HG03064 (cell line): ENCODE measurements around the gene SGCD.

Experiments
- ATAC-seq: cut with Tn5 transposase; IDR thresholded peaks from one replicate; pipeline ENCODE4 v1.9.1; 2021; ENCODE audit warnings: low read depth; ENCODE audit not compliant: unreplicated experiment

SGCD gene

DNA sequence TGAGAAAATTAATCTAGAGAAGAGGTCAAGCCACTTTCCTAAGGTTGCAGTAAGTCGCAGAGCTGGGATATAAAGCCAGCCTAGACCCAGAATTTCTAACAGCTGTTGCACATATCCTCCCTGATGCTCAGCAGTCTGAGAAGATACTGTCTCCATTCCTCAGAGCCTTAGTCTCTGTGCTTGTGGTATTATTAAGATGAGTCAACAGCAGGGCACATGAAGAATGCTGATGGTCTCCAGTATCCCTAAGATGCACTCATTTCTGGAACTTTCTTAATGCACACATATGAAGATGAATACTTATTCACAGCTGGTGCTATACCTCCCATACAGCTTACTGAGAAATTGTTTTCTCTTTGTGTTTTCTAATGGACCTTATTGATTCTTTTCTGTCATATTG is 32.5 kb downstream of the SGCD start:
- ATAC-seq, result peak; percentile 68

DNA sequence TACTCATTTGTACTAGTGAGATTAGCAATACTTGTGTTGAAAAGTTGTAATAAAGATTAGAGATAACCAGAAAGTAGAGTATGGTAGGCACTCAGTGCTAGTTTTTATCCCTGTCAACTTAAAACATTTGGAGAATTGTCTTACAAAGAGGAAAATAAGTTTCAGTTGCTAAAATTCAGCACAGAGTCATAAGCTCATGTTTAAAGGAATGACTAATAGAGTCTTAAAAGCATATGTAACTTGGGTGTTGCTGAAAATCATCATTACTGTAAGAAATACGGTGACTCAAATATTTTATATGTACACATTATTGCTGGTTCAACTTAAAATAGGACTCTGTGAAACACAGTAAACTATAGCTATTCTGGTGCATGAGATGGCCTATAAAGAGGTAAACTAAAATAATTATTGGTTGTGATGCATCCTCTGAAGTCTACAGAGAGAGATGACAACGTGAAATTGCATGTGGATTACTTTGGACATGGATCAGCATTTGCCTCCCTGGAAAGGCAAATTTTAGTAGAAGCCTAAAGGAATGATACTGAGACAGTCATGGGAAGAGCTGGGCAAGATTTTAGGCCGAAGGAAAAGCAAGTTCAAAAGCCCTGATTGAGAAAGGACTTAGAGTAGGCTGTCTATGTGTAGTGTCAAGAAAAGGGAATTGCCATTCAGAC is 34.6 kb downstream of the SGCD start:
- ATAC-seq, result no peak

DNA sequence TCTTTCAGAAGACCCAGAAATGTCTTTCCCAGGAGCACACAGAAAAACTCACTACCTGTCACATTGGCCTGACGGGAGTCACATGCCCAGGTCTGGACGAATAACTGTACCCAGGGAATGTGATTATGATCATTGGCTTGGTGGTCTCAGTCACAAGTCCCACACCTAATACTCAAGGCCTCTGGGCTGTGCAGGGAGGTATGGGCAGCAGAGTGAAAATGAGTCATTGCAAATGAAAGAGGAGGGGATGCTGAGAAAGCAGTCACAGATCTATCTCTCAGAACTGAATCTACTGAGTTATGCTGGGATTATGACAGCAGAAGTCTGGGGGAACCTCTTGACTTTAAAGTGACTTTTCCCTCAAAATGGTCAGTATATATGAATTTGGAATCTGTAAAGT is 36.9 kb downstream of the SGCD start:
- no peak for ATAC-seq

DNA sequence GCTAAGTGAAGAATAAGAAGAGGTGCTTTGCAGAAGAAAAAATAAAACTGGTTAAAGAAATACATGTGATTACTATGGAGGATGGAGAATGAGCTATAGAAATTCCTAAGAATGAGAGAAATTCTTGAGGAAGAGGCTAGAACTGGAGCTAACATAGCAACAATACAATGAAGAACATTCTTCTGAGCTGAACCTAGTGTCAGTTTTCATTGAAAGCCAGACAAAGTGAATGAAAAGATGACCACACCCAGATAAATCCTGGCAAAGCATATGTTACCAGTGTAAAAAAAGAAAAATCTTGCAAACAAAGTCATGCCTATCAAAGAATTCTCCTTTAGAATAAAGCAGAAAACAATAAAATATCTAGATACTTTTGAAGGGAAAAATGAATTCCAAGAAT is 39.6 kb downstream of the SGCD start:
- no peak for ATAC-seq

DNA sequence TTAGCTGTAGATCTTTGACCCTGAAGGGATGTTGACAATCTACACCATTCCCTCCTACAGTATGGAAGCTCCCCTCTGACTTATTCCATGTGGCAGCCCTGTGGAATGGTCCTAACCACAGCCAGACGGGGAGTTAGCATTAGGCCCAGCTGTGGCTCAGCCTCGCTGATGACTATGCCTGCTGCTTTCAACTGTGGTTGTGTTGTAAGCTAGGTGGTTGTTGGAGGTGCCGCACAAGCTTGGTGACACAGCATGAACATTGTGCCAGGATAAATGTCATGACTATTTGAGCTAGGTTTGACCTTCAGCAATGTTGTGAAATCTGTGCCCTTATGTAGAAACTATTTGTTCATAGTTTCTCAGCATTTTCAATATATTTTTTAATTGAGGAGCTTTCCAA is 40.6 kb downstream of the SGCD start:
- ATAC-seq, result no peak

DNA sequence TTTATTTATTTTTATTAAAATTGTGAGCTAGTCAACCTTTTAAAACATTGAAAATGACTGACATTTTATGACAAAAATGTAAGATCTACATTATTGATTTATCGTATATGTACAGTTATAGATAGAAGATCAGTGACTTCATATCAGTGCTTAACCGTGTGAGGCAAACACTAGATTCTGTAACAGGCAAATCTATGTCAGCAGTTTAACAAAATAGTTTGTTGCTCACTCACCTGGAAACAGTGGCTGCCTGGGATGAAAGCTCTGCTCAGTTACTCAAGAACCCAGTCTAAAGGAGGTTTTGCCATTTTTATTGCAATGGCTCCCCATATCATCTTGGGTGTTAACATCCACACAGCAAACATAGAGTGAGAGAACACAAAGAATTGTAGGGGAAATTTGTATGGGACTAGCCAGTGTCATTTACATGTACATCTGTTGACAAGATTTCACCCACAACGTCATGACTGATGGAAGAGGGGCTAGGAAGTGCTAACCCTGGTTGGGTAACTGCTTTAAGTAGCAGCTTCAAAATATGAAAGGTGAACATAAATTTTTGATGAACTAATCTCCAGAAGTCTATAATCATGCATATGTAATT is 49.0 kb downstream of the SGCD start:
- peak; percentile 58 for ATAC-seq

DNA sequence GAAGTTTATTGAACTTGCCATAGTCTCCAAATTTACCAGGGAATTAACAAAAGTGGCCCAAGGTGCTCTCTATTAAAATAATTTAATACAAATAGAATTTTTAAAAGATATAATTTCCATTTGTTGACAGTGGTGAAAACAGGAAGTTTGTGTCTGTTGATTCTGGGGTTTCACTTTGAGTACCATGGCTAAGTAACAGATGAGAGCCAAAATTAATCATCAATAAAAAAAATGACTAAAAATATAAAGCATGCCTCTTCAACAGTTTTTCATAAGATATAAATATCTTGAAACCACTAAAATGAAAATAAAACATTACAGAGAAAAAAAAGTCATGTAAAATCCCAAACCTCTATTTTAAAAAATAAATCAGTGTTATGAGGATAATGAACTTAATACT is 49.8 kb downstream of the SGCD start:
- peak; percentile 54 for ATAC-seq

DNA sequence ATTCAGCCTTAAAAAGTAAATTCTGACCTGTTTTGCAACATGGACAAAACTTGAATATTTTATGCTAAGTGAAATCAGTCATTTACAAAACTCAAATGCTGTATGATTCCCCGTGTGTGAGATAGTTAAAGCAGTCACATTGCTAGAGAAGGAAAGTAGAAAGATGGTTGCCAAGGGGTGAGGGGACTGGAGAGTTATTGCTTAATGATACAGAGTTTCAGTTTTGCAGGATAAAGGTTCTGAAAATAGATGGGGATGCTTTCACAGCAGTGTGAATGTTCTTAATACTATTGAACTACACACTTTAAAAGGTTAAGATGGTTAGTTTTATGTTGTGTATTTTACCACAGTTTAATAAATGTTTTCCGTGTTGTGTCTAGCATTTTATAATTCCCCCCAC is 51.2 kb downstream of the SGCD start:
- ATAC-seq, result peak; percentile 44

GRCh38 chr5:156379206-156379605 is 52.2 kb downstream of the SGCD start:
- ATAC-seq, result no peak

DNA sequence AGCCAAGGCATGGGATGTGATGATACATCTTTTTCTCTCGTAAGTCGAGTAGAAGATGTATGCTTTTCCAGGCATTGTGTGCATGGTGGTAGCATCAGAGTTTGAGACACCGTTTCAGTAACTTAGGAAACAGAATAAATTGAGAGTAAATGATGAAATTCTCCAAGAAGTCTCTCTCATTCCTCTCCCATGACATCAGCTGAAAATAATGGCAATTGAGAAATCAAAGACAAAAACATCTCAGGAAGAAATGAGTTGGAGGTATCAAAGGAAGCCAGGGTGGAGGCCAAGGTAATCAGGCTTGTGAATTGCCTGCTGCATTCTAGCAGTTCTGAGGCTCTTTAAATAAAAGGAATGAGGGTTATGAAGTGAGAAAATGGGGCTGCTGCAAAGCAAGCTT is 53.9 kb downstream of the SGCD start:
- ATAC-seq, result no peak

DNA sequence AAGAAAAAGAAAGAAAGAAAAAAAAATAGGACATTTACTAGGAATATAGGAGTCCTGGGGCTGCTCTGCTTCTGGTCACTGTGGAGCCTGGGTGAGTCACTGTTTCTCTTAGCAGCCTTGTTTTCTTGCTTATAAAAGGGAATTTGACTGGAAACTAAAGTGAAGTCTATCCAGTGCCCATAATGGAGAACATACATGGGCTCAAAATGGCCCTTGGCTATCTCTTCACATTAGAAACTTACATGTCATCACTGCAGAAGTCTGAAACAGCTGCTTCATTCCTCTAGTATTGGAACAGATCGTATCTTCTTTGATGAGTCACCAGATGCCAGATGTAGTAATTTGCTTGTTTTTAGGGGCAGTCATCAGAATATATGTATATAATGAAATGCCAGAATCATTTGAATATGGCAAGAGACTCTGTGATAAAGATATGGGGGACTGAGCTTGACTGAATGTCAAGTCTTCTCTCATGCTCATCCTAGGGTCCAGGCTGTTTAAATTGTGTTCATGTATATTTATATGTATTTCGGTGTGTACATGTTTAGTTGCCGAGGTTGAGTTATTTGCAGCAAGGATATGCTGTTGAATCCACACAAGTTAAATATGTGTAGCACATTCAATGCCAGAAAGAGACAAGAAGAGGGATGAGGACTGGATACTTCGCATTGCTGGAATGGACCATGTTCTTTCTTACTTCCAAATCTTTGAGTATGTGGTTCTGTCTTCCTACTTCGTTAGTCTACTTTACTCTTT is 56.7 kb downstream of the SGCD start:
- no peak for ATAC-seq

DNA sequence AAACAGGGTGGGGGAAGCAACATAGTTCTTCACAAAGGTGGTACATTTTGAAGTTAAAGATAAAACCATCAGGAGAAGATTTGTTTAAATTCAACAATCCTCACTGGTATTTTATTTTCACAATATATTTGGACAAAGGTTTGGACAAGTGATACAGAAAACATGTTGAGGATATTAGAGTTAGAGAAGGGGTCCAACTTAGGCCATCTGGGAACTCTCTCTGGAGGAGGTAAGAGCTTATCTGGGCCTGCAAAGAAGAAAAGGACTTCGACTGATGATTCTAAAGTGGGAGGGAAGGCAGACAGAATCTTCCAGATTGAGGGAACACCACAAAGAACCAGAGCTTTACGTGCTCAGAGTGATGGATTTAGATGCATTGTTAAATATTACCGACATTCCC is 58.5 kb downstream of the SGCD start:
- no peak for ATAC-seq

DNA sequence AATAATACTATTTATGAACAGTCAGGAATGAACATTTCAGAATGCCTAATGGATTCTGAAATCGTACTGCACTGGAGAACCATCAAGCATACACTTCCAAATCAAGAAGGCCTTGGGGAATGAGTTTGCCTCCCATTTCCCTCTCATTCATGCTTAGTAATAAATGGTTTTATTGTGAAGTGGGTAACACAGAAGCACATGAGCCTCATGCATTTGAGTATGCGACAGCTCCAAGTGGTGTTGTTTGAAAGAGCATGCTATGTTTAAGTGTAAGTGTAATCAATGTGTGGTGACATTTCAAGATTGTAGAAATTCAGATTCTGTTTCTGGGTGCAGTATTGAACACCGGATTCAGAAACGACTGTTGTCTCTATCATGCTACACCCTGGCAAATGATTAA is 60.0 kb downstream of the SGCD start:
- ATAC-seq, result no peak

GRCh38 chr5:156387391-156387790 is 60.4 kb downstream of the SGCD start:
- no peak for ATAC-seq

GRCh38 chr5:156388233-156388632 is 61.3 kb downstream of the SGCD start:
- ATAC-seq, result no peak

DNA sequence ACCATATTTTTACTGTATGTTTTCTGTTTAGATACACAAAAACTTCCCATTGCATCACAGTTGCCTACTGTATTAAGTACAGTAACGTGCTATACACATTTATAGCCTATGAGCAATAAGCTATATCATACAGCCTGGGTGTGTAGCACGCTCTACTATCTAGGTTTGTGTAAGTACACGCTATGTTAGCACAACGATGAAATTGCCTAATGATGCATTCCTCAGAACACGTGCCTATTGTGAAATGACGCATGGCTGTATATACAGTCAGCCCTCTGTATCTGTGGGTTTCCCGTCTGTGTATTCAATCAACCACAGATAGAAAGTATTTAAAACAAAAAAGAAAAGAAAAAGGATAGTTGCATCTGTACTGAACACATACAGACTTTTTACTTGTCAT is 64.2 kb downstream of the SGCD start:
- ATAC-seq, result no peak

DNA sequence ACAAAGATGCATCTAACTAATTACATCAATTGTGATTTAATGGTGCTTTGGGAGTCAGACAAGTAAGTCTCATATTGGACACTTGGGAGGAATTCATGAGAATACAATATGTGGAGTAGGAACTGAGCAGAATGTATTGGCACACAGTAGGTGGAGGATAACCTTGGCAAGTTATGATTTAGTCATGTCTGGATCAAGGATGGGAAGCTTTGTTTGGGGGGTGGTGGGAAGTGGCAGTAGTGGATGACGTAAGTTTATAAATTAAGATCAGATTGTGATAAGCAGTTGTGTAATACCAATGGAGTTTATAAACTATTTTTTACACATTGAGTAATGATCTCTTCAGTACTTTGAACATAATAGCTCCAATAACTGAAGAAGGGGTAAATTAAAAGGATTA is 67.0 kb downstream of the SGCD start:
- no peak for ATAC-seq

DNA sequence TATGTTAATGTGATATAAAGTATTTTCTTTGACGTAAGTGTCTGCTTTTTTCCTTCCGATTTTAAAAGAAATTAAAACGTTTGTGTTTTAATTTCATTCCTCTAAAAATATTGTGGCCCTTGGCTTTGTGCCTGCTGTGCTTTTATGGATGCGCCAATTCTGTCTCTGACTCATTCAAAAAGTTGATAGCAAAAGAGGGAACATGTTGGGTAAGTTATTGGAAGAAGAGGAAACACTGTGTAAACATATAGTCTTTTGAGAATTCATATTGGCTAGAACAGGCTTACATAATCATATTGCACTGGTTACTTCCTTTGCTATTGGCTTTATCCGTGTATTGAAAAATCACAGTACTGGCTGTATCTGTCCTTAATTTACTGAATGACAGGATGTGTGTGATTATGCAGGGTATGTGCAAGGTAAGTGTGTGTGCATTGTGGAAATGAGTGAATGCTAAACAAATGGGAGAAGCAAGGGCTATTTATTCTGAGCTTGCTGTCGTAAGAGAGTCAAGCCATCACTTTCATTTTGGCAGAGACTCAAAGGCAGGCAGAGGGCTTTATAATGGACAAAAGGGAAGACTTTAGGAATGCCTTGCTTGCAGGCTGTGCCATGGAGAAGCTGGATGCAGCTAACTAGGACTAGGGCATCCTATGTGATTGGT is 67.8 kb downstream of the SGCD start:
- no peak for ATAC-seq

GRCh38 chr5:156395306-156395675 is 68.3 kb downstream of the SGCD start:
- ATAC-seq, result no peak

DNA sequence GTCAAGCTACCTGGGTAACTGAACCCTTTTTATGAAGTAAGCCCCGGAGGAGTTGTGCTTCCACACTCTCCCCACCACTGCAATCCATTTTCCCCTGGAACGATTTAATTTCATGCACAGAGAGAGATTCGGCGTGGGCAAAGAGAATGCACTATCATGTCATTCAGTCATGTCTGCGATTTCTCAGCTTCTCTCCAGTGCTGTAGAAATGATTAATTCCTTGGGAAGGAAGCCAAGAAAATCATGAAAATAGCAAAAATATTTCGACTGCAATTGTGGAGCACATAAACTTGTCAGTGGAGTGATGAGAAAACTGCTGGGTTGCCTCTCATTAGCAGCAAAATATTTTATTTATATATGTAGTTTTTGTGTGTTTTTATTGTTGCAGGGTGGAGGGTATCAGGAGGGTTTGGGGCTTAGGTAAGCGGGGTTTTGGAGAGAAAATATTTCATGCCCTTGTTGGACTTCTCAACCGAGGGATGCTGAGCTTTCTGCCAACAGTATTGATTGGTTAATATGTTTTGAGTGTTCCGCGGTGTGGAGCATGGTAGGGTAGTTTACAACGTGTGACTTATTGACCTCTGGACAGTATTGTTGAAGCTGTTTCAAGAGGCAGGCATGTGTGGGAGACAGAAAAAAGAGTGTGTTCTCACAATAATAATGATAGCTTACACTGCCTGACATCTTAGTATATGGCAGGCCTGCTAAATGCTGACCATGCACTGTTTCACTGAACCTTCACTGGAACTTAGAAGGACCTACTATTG is 69.3 kb downstream of the SGCD start:
- ATAC-seq, result no peak

- no peak for ATAC-seq
These were observed 69.8 kb downstream of the SGCD start for GRCh38 chr5:156396830-156397081.
